SU-DHL-6 (cell line): Measurements from ENCODE around the gene MAP3K21.

ENCODE experiments used
- H2AFZ ChIP-seq: fragments of 200-600 bp; sonication (generic); 2 replicates; pipeline ENCODE4 v1.6.1; 2014; ENCODE audit warnings: low read depth, mild to moderate bottlenecking, moderate library complexity, mixed read lengths, antibody characterized with exemption, low read length; ENCODE audit not compliant: severe bottlenecking
- H3F3A ChIP-seq: fragments of 200-600 bp; shearing (Covaris generic); 2 replicates; pipeline ENCODE4 v1.6.0; 2016; ENCODE audit warnings: antibody characterized with exemption, mild to moderate bottlenecking; ENCODE audit not compliant: insufficient read depth
- H3K27ac ChIP-seq: fragments of 200-600 bp; sonication (generic); 2 replicates; pipeline ENCODE4 v1.5.1; 2016; ENCODE audit warnings: low read depth, mild to moderate bottlenecking, low read length, moderate library complexity, mixed read lengths
- H3K27me3 ChIP-seq: fragments of 200-600 bp; sonication (generic), shearing (Covaris generic); 2 replicates; pipeline ENCODE4 v1.6.0; 2014; ENCODE audit warnings: mild to moderate bottlenecking, low read length
- H3K36me3 ChIP-seq: fragments of 200-600 bp; sonication (generic); 2 replicates; pipeline ENCODE4 v1.6.1; 2014; ENCODE audit warnings: mild to moderate bottlenecking, low read length, mixed read lengths
- H3K4me2 ChIP-seq: fragments of 300-600, 200-600 bp; shearing (Covaris generic), sonication (generic); 2 replicates; pipeline ENCODE4 v1.6.0; 2014; ENCODE audit warnings: low read length, low read depth, mild to moderate bottlenecking; ENCODE audit not compliant: poor library complexity, severe bottlenecking
- H3K4me3 ChIP-seq: fragments of 200-600 bp; sonication (generic); 2 replicates; pipeline ENCODE4 v1.5.1; 2014; ENCODE audit warnings: antibody characterized with exemption, low read length, mild to moderate bottlenecking, mixed read lengths; ENCODE audit not compliant: insufficient read depth, poor library complexity, severe bottlenecking
- H3K79me2 ChIP-seq: fragments of 200-600 bp; sonication (generic); 2 replicates; pipeline ENCODE4 v1.6.1; 2014; ENCODE audit warnings: mild to moderate bottlenecking, low read length, moderate library complexity; ENCODE audit not compliant: insufficient read depth
- H3K9ac ChIP-seq: fragments of 200-600 bp; sonication (generic); 2 replicates; pipeline ENCODE4 v1.7.0; 2014; ENCODE audit warnings: mild to moderate bottlenecking, low read length
- H3K9me2 ChIP-seq: fragments of 200-600 bp; sonication (generic); replicated peaks from 2 replicates; pipeline ENCODE4 v1.6.1; 2014; ENCODE audit warnings: low read length; ENCODE audit not compliant: insufficient read depth
- H3K9me3 ChIP-seq: fragments of 200-600 bp; sonication (generic); 2 replicates; pipeline ENCODE4 v1.6.1; 2014; ENCODE audit warnings: low read length, mixed read lengths; ENCODE audit not compliant: insufficient read depth
- H4K20me1 ChIP-seq: fragments of 200-600 bp; sonication (generic); 2 replicates; pipeline ENCODE4 v1.6.1; 2014; ENCODE audit warnings: low read depth, mild to moderate bottlenecking, antibody characterized with exemption, low read length, moderate library complexity, mixed read lengths
- CTCF ChIP-seq: fragments of 200-600 bp; sonication (generic); IDR thresholded peaks from one replicate; pipeline ENCODE4 v1.5.1; 2017; ENCODE audit warnings: antibody characterized with exemption, mild to moderate bottlenecking, low read length, moderate library complexity; ENCODE audit not compliant: insufficient read depth, poor library complexity, severe bottlenecking
- EZH2phosphoT487 ChIP-seq: fragments of 200-600 bp; sonication (generic), shearing (Covaris generic); conservative IDR thresholded peaks from 2 replicates; pipeline ENCODE4 v1.6.1; 2018; ENCODE audit warnings: mild to moderate bottlenecking, antibody characterized with exemption, low read length, moderate library complexity, mixed read lengths

Gene MAP3K21

GRCh38 chr1:233366575-233366974 is 39.1 kb downstream of the MAP3K21 start:
- no peak overlapping the region for H3K27ac ChIP-seq

GRCh38 chr1:233367057-233367803 is 39.7 kb downstream of the MAP3K21 start:
- Histone ChIP-seq H3K79me2 (no peaks in the 10 kb centered on the region), H3K36me3 (no peaks in the 10 kb centered on the region), H3K27me3 (no peaks in the 10 kb centered on the region), H3K9ac (no peak overlapping the region), H3F3A (no peaks in the 10 kb centered on the region), H2AFZ (no peak overlapping the region), H3K27ac (no peak overlapping the region), H4K20me1 (no peaks in the 10 kb centered on the region), H3K4me3 (no peak overlapping the region), H3K9me3 (no peaks in the 10 kb centered on the region), H3K4me2 (no peak overlapping the region), H3K9me2 (no peaks in the 10 kb centered on the region)
- no peak for TF ChIP-seq EZH2phosphoT487
- no peak for TF ChIP-seq CTCF

More at GRCh38 chr1:233366575-233366974, 39.1 kb downstream of the MAP3K21 start:
- Histone ChIP-seq H3K4me3 (no peak overlapping the region), H4K20me1 (no peaks in the 10 kb centered on the region), H3K9me3 (no peaks in the 10 kb centered on the region), H3K4me2 (no peak overlapping the region), H3K79me2 (no peaks in the 10 kb centered on the region), H3K9me2 (no peaks in the 10 kb centered on the region), H2AFZ (no peak overlapping the region), H3F3A (no peaks in the 10 kb centered on the region), H3K9ac (no peak overlapping the region), H3K36me3 (no peaks in the 10 kb centered on the region), H3K27me3 (no peaks in the 10 kb centered on the region)
- no peak for TF ChIP-seq CTCF
- TF ChIP-seq EZH2phosphoT487 = no peak

GRCh38 chr1:233368106-233368788 is 40.7 kb downstream of the MAP3K21 start:
- Histone ChIP-seq H3K4me2 (no peak overlapping the region), H3K9ac (no peak overlapping the region)
- TF ChIP-seq CTCF (no peak), EZH2phosphoT487 (no peak)

More at GRCh38 chr1:233368106-233368788, 40.7 kb downstream of the MAP3K21 start:
- Histone ChIP-seq H3F3A (no peaks in the 10 kb centered on the region), H3K36me3 (no peaks in the 10 kb centered on the region), H3K9me3 (no peaks in the 10 kb centered on the region), H4K20me1 (no peaks in the 10 kb centered on the region), H3K27me3 (no peaks in the 10 kb centered on the region), H3K9me2 (no peaks in the 10 kb centered on the region), H3K79me2 (no peaks in the 10 kb centered on the region), H3K27ac (no peak overlapping the region), H2AFZ (no peak overlapping the region), H3K4me3 (no peak overlapping the region)
